Hindlimb muscle (tissue), 1 donor: ENCODE results near the gene NGRN. TPM values are rescaled to one million over a fixed set of nuclear protein-coding genes. Genes with fewer than 3 reads are reported as not detected.
A peak's percentile ranks its signal among the peaks of the same experiment; 100 is the strongest.

Experiments used
- DNase-seq: peaks from one replicate; pipeline ENCODE4 v3.0.0-alpha.2; 2013
- polyA plus RNA-seq: library from polyadenylated mRNA; unstranded; fragments of 120-200 nt; gene quantifications from one replicate; pipeline ENCODE4 v1.2.1, GENCODE V29; 2013; ENCODE audit not compliant: insufficient read length

The NGRN gene
- polyA plus RNA-seq, 1 donor = 104 TPM

- DNase-seq = peak; percentile 87
These were observed 54.8 kb downstream of the NGRN start for GRCh38 chr15:90320062-90320884.

- DNase-seq = no peak
These were observed 55.4 kb downstream of the NGRN start for GRCh38 chr15:90320885-90321278.

Other genes starting within 250 kb of the NGRN start
- gene IDH2, start 163.2 kb upstream of the NGRN start, polyA plus RNA-seq = 292 TPM
- gene SEMA4B, start 64.3 kb upstream of the NGRN start, polyA plus RNA-seq = 9.0 TPM
- gene CIB1, start 31.7 kb upstream of the NGRN start, polyA plus RNA-seq = 23.1 TPM
- gene GDPGP1, start 31.5 kb upstream of the NGRN start, polyA plus RNA-seq = 3.4 TPM
- gene TTLL13, start 16.1 kb upstream of the NGRN start, polyA plus RNA-seq = not detected
- 3.6 TPM for gene ZNF774, start 86.6 kb downstream of the NGRN start, polyA plus RNA-seq
- 68.8 TPM for gene IQGAP1, start 122.6 kb downstream of the NGRN start, polyA plus RNA-seq